ENCODE measurements around the gene MAU2.

GRCh38 chr19:19362075-19362474 is 41.4 kb downstream of the MAU2 start:
- TF ChIP-seq, protein P1, sequence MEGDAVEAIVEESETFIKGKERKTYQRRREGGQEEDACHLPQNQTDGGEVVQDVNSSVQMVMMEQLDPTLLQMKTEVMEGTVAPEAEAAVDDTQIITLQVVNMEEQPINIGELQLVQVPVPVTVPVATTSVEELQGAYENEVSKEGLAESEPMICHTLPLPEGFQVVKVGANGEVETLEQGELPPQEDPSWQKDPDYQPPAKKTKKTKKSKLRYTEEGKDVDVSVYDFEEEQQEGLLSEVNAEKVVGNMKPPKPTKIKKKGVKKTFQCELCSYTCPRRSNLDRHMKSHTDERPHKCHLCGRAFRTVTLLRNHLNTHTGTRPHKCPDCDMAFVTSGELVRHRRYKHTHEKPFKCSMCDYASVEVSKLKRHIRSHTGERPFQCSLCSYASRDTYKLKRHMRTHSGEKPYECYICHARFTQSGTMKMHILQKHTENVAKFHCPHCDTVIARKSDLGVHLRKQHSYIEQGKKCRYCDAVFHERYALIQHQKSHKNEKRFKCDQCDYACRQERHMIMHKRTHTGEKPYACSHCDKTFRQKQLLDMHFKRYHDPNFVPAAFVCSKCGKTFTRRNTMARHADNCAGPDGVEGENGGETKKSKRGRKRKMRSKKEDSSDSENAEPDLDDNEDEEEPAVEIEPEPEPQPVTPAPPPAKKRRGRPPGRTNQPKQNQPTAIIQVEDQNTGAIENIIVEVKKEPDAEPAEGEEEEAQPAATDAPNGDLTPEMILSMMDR (IDR thresholded peaks at IDR 0.05), result no peak
- no peak for TF ChIP-seq POLR2A (IDR thresholded peaks at IDR 0.05)
